HG03469 (cell line): ENCODE data around the gene NOX5.

Experiments
- ATAC-seq: cut with Tn5 transposase; IDR thresholded peaks from one replicate; pipeline ENCODE4 v1.9.1; 2021; ENCODE audit warnings: mild to moderate bottlenecking, moderate library complexity, moderate number of reproducible peaks; ENCODE audit not compliant: unreplicated experiment

Gene NOX5

DNA sequence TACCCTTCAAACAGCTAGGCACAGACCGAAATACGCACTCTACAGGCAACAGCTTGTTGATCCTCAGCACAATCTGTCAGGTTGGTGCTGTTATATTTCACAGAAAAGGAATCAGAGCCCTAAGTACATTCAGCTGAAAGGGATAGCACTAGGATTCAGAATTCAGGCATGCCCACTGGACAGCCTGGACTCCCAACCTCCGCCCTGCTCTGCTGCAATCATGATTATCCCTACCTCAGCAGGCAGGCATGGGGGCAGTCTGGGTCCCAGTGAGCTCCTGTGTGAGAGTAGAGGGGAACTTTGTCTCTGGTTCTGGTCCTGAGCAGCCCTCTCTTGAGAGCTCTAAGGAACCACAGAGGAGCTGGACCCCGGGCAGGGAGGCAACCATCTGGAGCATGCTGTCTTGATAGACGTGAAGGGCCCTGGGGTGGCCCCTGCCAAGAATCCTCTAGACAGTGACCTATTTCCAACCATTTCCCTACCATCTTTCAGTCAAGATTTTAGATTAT, 23.4 kb upstream of the NOX5 start:
- ATAC-seq, result no peak

DNA sequence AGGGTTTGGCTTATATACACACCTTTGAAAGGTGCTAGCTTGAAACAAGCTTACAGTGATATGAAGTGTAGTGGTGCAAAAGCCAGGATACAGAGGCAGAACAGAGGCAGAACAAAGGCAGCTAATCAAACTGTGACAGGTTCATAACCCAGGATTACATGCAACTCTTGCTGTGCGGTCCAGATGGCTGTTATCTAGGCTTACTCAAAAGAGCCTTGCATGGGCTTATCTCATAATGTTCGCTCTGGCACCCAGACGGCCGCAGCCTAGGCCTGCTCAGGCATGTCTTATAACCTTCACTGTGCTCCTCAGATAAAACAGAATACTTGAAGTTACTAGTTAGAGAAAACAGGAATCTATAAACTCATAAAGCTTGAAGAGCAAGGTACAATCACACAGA, 22.8 kb upstream of the NOX5 start:
- no peak for ATAC-seq

DNA sequence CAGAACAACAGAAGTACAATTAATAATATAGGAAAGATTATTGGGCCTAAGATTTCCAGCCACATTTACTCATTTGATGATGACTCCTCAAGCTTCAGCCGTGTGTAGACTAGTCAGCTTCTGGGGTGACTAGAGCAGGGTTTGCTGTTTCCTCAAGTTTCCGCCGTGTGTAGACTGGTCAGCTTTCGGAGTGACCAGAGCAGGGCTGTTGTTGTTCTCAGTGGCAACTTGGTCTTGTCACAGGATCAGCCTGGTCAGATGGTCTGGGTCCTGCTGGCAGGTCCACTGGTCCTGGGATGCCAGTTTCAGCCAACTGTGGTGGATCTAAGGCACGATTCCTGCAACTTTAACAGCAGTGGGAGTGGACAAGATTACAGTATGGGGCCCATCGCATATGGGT, 21.8 kb upstream of the NOX5 start:
- ATAC-seq, result no peak

DNA sequence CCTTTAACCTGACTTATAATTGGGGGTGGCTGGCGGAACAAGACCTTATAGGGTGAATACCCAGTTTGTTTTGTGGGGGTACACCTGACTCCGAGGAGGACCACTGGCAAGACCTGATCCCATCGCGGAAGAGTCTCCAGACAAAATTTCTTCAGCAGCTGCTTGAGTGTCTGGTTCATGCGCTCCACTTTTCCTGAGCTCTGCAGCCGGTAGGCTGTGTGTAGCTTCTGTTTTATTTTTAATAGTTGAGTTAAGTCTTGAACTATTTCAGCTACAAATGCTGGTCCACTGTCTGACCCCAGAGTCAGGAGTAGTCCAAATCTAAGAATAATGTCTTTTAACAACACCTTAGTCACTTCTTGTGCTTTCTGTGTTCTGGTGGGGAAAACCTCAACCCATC, 21.2 kb upstream of the NOX5 start:
- no peak for ATAC-seq

DNA sequence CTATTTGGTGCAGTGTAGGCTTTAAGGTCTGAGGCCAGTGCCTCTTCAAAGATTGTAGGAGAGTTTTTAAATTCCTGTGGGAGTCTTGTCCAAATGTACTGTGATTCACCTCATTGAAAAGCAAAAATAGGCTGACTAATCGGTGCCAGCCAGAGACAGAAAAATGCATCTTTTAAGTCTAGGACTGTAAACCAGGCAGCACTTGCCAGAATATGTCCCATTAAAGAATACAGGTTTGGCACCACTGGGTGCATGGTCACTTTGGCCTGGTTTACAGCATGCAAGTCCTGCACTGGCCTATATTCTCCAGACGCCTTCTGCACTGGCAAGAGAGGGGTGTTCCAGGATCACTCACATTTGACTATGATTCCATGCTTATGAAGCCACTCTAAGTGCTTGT, 20.3 kb upstream of the NOX5 start:
- no peak for ATAC-seq

DNA sequence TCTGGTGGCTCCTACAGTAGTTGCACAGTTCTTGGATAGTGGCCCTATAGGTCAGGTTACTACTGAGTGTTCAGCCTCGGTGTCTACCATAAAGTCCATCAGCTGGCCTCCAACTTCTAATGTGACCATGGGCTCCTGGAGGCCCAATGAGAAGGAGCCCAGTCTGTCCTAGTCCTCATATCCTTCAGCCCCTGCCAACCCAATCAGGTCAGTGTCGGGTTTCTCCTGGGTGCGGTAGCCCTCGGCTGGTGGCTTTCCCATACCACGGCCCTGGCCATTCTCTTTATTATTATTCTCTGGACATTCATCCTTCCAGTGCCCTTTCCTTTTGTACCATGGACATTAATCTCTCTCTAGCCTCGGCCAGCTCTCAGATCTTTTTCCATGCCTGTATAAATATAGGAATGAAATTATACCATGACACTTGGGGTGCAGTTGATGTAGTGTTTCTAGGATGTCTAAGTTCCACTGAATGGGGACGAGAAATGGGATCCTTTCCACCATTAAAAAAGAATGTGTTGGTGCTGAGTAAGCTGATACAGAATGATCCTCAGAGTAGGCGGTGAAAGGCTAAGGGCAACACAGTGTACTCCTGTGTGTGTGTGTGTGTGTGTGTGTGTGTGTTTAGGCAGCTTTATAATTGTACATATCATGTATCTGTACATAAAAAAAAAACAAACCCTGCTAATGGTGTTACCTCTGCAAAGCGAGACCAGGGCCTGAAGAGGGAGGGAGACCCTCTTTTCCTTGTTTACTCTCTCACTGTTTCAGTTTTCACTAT, 19.3 kb upstream of the NOX5 start:
- no peak for ATAC-seq

DNA sequence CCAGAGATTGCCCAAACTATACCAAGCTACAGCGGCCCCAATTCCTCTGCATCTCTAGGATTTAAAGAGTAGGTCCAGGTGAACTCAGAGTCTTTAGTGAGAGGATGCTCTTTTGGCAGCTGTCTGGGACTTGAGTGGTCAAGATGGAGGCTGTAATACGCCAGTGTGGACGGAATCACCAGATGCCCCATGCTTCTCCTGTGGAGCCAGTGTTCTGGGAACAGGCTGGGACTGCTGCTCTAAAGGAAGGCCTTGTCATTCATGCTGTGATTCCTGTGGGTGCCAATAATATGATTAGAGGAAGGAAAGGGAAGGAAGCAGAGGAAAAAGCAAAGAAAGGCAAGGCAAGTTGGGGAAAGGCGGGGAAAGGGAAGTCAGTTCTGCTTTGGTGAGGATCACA, 17.4 kb upstream of the NOX5 start:
- ATAC-seq, result no peak

DNA sequence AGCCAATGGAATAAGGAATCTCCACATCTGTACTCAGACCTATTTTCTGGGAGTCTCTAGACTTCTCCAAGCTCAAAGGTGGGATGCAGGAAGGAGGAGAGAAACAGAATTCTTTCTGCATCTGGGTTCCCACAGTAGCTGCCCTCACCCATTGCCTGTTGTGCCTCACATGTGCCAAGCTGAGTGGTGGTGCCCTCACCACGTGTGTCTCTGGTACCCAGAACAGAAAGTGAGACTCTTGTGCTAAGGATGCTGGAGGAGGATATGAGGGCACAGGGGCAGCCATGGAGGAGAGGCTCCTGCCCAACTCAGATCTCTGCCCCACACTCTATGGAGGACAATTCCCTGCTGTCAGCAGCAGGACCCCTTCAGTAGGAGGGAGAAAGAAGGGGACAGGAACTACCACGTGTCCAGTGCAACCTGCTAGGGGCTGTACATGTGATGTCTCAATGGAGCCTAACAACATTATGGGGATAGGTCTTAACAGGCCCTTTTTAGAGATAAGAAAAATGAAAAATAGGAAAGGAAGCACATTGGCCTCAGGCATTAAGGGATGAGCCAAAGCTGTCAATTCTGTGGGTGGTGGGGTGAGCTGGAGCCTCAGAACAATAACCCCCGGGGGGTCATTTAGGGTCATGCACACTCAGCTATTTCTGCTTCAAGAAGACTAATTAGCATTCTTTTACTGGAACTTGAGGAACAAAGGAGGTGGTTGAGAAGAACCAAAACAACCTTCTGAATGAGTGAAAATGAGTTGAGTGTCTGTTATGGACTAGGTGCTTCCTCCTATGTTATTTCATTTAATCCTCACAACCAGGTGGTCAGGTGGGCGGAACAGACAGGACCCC, 16.3 kb upstream of the NOX5 start:
- ATAC-seq, result no peak

DNA sequence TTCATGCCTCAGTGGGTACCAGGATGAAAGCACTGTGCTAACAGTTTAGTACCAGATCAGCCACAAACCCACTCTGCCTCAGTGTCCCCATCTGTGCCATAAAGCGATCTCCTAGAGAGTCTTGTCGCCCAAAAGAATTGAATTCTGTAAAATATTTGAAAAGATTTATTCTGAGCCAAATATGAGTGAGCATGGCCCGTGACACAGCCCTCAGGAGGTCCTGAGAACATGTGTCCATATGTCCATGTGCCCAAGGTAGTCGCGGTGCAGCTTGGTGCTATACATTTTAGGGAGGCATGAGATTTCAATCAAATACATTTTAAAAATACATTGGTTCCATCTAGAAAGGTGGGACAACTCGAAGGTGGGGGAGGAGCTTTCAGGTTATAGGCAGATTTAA, 15.4 kb upstream of the NOX5 start:
- ATAC-seq, result no peak

DNA sequence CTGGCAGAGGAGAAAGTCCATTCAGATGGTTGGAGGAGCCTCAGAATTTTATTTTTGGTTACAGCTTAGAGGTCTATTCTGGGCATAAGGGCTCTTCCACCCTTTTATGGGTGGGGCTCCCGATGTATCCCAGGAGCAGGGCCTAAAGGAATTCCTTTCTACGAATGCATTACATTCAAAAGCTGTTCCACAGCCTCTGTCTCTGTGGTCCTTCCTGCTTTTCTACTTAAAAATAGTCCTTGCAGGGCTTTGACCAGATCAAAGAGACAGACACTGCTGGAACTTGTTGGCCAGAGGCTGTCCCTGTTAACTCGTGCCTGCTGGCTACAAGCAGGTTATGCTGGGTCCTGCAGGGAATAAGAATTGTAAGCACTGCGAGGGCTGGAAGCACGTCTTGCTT, 14.4 kb upstream of the NOX5 start:
- ATAC-seq, result no peak

DNA sequence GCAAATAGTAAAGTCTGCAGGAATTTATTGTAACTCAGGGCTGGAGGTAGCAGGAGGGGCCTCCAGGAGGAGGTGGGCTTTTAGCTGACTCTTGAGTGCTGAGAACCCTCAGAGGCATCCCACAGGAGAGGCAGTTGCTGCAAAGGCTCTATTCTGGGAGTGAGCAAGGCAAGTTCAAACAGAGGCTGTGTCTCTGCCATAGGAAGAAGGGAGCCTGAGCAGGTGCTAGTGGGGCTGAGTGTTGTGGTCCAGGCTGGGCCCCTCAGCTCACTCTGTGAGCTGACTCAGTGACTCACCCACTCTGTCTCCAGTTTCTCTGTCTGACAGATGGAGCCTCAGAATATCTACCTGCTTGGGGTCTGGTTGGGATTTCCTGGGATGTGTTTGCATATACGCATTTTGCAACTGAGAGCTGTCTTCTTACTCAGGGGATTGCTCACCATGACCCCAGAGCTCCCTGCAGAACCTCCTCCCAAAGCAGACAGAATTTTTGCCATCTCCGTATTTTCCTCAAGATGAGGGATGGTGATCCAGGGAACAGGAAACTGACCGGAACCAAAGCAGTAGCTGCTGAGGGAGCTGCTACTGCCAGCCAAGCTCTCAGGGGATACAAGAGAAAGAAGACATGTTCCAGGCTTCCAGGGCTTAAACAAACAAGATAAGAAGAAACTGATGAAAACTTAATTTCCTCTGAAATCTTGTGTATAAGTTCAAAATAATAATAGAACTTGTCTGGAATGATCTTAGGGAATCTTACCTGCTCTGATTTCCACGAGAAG, 13.6 kb upstream of the NOX5 start:
- ATAC-seq, result no peak

DNA sequence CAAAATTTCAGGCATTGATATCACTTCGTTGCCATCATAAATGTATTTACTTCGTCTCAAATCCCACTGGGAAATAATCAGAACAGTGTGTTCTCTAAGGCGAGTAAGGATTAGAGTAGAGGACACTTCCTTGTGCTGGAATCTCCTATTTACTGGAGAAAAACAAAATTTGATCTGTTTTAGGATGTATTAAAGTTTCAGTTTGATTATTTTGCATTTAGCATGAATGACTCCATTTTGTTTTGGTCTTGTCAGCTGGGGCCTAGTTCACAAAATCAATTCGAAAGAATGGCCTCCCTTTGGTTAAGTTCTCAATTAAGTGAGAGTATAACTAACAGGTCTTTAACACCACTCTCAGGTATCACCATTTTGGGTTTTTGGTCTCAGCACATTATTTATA, 11.7 kb upstream of the NOX5 start:
- ATAC-seq, result no peak

DNA sequence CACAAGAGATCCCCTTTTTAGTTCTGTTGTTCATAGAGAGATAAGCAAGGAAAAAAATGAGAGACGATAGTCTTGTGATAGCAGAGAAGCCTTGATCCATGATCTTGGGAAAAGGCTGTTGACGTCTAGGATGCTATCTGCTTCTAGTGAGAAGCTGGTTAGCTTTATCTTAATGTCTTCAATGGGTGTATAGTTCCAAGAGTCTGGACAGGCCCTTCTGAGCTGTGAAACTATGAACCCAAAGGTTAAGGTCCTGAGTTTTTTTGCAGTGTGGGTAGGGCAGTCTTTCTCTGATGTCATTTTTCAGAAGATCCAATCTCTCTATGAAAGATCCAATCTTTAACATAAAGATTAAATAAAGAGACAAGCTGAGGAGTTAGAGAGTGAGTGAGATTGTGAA, 10.5 kb upstream of the NOX5 start:
- no peak for ATAC-seq

DNA sequence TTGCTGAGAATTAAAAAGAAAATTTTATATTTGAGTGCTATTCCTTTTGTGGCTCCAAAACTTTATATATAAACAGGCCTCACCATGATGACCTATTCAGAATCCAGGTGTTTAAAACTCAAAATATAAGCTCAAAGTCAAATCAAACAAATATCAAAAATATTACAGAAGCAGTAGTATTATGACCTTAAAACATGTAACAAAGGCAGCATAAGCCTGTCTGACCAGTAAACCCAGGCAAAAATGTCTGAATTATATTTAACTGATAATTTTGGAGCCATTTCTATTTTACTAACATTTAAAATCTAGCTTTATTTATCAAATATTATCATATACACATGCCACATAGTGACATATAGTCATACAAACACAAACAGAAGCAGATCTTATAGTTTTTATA, 6.4 kb upstream of the NOX5 start:
- no peak for ATAC-seq

DNA sequence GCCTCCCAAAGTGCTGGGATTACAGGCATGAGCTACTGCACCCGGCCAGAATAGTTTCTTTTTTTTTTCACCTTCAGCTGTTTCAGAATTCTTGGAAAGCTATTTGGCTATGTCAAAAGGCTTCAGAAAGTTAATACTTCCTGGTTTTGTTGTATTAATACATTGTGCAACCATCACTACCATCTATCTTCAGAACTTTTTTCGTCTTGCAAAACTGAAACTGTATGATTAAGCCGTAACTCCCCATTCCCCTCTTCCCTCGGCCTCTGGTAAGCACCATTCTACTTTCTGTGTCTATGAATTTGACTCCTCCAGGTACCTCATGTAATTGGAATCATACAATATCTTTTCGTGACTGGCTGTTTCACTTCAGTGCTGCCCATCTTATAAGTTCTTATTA, 5.2 kb upstream of the NOX5 start:
- no peak for ATAC-seq

DNA sequence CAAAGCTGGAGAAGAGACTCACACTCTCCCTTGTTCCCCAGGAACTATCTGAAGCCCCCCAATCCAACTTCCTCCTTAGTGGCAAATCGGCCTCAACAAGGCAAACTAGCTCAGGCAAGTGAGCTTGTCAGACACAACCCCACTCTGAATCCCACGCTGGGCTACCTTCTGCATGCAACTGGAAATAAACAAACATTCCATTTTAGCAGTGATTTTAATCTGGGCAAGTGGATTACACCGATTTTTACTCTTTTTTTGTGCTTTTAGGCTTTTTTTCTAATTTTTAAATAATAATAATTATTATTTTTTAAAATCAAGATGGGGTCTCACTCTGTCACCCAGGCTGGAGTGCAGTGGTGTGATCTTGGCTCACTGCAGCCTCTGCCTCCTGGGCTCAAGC, 2.9 kb upstream of the NOX5 start:
- no peak for ATAC-seq

DNA sequence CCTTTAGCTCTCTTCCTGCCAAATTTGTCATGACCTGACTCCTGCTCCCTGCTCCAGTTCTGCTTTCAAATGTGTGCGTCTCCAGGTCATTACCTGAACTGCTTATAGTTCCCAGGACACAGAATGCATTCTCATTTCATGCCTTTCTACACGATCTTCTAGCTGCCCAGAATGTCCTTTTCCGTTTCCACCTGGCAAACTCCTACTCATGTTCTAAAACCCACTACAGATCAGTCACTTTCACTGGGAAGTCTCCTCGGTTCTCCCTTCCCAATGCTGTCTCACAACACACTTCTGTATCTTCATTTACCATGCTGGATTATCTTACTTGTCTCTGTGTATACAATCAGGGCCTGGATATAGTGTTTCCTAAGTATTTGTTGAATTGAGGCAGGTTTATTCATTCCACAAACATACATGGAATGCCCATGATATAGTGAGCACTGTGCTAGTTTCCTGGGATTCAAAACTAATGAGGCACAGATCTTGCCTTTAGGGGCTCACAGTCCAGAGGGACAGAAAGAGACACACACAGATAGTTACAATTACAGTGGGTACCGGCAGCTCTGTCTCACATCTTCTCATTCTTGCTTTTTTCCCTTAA, 1.6 kb upstream of the NOX5 start:
- ATAC-seq, result no peak

DNA sequence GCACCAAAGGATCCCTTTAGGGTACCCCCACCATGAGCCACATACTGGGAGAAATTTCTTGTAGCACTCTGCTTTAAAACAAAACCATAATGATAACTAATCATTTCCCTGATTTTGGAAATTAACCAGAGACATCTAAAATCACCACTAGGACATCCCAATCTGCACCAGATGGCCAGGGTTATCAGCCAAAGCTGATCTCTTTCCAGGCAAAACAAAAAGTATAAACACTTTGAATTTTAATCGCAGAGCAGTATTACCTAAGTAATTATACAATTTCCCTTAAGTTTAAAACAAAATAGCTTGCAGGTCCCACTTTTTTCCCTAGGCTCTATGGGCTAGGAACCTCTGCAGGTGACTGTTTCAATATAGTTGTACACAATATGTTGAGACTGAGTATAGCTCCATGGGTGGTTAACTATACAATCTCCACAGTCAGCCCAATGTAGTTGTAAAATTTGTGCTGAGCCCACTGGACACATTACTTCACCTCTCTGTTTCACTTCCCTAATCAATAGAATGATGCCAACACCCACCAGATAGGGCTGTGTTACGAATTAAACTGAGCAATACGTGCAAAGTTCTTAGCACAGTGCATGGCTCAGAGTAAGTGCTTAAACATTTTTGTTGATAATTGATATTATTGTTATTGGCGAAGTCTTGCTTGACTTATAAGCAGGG, 629 bp upstream of the NOX5 start:
- no peak for ATAC-seq

DNA sequence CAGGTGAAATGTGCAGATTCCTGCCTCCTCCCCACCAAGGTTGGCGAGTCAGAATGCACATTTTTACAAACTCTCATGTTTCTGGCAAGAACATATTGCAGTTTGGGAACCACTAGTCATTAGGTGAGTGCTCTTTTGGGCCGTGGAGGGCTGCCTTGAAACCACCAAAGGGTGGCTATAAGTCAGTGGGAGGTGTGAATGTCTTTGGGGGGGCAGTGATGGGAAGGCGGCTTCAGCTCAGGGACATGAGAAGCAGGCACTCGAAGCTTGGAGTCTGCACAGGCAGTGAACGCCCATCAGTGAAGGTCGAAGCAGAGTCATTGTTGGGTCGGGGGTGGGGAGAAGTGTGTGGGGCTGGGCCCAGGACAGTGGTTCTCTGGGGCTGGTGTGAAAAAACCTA, 1.1 kb downstream of the NOX5 start:
- no peak for ATAC-seq

DNA sequence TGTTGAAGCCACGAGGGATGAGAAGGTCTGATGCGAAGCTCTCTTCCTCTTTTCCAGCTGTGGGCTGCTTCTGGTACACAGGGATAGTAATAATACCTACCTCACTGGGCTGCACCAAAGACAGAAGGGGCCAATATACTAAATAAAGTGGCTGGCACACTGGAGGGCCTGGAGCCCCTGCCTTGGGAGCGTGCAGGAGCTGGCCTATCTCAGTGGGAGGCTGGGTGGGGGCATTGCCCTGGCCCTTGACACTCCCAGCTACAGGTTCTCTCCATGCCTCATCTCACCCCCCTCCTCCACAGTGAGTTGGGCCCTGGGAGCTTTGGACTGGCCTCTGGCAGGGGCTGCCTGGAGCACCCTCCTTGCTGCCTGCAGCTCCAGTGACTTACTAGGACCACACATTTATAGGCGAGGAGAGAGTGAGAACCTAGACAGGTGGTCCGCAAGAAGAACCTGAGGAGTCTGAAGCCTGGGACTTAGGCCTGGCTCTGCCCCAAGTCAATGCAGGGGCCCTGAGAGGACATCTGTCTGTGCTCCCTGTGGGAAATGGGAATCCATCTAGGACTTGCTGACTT, 1.6 kb downstream of the NOX5 start:
- ATAC-seq, result no peak
